Esophagus muscularis mucosa (tissue), 4 donors: ENCODE data around the gene WBP2.
"Not testable (repeated sequence)": the region's sequence is repeated elsewhere in the genome, so short reads cannot be mapped to it uniquely, and the experiment has no call there.

Experiments used
- CTCF ChIP-seq, 3 experiments: fragments of 200-600 bp in 2 of 3; fragments of 450-650 bp in 1 of 3; sonication (generic) in 2 of 3; IDR thresholded peaks; one replicate each; pipeline ENCODE4 v1.5.1; 2017 to 2019; ENCODE audit warnings: antibody characterized with exemption in 3 of 3, mild to moderate bottlenecking in 2 of 3, moderate library complexity in 1 of 3
- EP300 ChIP-seq: sonication (generic); formaldehyde crosslinking; IDR thresholded peaks from one replicate; pipeline ENCODE4 v1.6.1; 2017; ENCODE audit warnings: antibody characterized with exemption
- POLR2A ChIP-seq: fragments of 450-650 bp; IDR thresholded peaks from one replicate; pipeline ENCODE4 v1.6.1; 2017; ENCODE audit warnings: antibody characterized with exemption, moderate library complexity, mild to moderate bottlenecking, low read depth
- POLR2AphosphoS5 ChIP-seq, 2 donors: sonication (generic); formaldehyde crosslinking; IDR thresholded peaks; one replicate each; pipeline ENCODE4 v1.6.1; 2017; ENCODE audit warnings: antibody characterized with exemption in 2 of 2

GRCh38 chr17:75868730-75869281, 13.7 kb upstream of the WBP2 start:
- TF ChIP-seq CTCF (IDR thresholded peaks at IDR 0.05); POLR2A; POLR2AphosphoS5 (IDR thresholded peaks at IDR 0.05); EP300: not testable (repeated sequence)
